ENCODE measurements around the gene PFKFB4. TPM values are rescaled to one million over a fixed set of nuclear protein-coding genes. Genes with fewer than 3 reads are reported as not detected.

PFKFB4 gene
- total and polyA plus RNA-seq, 10 of the 15 experiments (the other 5 are each of a cell fraction or from before 2014, with no cell fraction given): 0.37 to 89.1 (median 5.2) TPM

GRCh38 chr3:48568476-48568875, 11.9 kb upstream of the PFKFB4 start:
- no peak for ATAC-seq
- in situ Hi-C loops (cut with MboI): no loop called here

GRCh38 chr3:48567500-48567899, 10.9 kb upstream of the PFKFB4 start:
- ChIA-PET POLR2A (no interaction called here), CTCF (interaction anchor here (1.6 kb wide), 1 partner anchor 10 kb away, joined by 4 read pairs; no protein-coding TSS in a partner anchor), RAD21 (ENCODE audit: unreplicated experiment) (no interaction called here), SMC1A (ENCODE audit: uncharacterized antibody, unreplicated experiment) (no interaction called here)
- no peak for DNase-seq (ENCODE audit: low read depth, low spot score)
- Histone ChIP-seq H3K9ac (ENCODE audit: control insufficient read depth, insufficient read depth, low read length) (no peak overlapping the region), H3K4me3 (no peak overlapping the region), H2AFZ (ENCODE audit: control insufficient read depth, low read depth, low read length) (no peak overlapping the region), H3K27me3 (replicated peaks in 1 of 2; ENCODE audit: control insufficient read depth in 2 of 2, insufficient read depth in 2 of 2, low read length in 1 of 2) (no peaks in the 10 kb centered on the region), H3K27ac (ENCODE audit: control insufficient read depth, insufficient read depth) (no peak overlapping the region), H3K9me3 (replicated peaks; ENCODE audit: control insufficient read depth, insufficient read depth, low read length) (no peaks in the 10 kb centered on the region), H3K4me2 (ENCODE audit: control insufficient read depth, insufficient read depth) (no peak overlapping the region), H3K4me1 (ENCODE audit: control insufficient read depth, insufficient read depth, low read length) (no peaks in the 10 kb centered on the region), H4K20me1 (ENCODE audit: control insufficient read depth, insufficient read depth) (no peaks in the 10 kb centered on the region), H3K79me2 (ENCODE audit: control insufficient read depth, insufficient read depth, low read length) (no peaks in the 10 kb centered on the region), H3K36me3 (ENCODE audit: control insufficient read depth in 2 of 2, insufficient read depth in 2 of 2, low read length in 1 of 2) (no peaks in the 10 kb centered on the region)
- BruUV-seq (replicated peaks): no TSS peak
- ATAC-seq: no peak
- WGBS (ENCODE audit: insufficient coverage, insufficient replicate concordance, low lambda C conversion rate, missing lambda C conversion rate): 32% methylated on average over 11 of the region's 11 CpGs
- no peak for FAIRE-seq
- TF ChIP-seq TCF3 (IDR thresholded peaks at IDR 0.05; ENCODE audit: borderline replicate concordance, insufficient read depth, low read depth, low read length) (no peak), IRF4 (IDR thresholded peaks at IDR 0.05; ENCODE audit: low read depth, low read length) (no peak), CBX5 (IDR thresholded peaks at IDR 0.05; ENCODE audit: low read depth) (no peak)
- in situ Hi-C loops (cut with MboI) (no loop called here), intact Hi-C loops (cut with micrococcal nuclease; ENCODE audit: unreplicated experiment) (no loop called here)

More at GRCh38 chr3:48568476-48568875, 11.9 kb upstream of the PFKFB4 start:
- Histone ChIP-seq H3K36me3 (ENCODE audit: control insufficient read depth in 2 of 2, insufficient read depth in 2 of 2, low read length in 1 of 2) (no peaks in the 10 kb centered on the region), H3K9me3 (replicated peaks; ENCODE audit: control insufficient read depth, insufficient read depth, low read length) (no peaks in the 10 kb centered on the region), H3K4me2 (ENCODE audit: control insufficient read depth, insufficient read depth) (no peak overlapping the region), H3K4me1 (ENCODE audit: control insufficient read depth, insufficient read depth, low read length) (no peaks in the 10 kb centered on the region), H3K4me3 (no peak overlapping the region), H4K20me1 (ENCODE audit: control insufficient read depth, insufficient read depth) (no peaks in the 10 kb centered on the region), H3K27me3 (replicated peaks in 1 of 2; ENCODE audit: control insufficient read depth in 2 of 2, insufficient read depth in 2 of 2, low read length in 1 of 2) (no peaks in the 10 kb centered on the region), H2AFZ (ENCODE audit: control insufficient read depth, low read depth, low read length) (no peak overlapping the region), H3K79me2 (ENCODE audit: control insufficient read depth, insufficient read depth, low read length) (no peaks in the 10 kb centered on the region), H3K27ac (ENCODE audit: control insufficient read depth, insufficient read depth) (no peak overlapping the region), H3K9ac (ENCODE audit: control insufficient read depth, insufficient read depth, low read length) (no peak overlapping the region)
- FAIRE-seq (no peak), DNase-seq (ENCODE audit: low read depth, low spot score) (no peak)
- intact Hi-C loops (cut with micrococcal nuclease; ENCODE audit: unreplicated experiment): no loop called here
- RAD21 ChIA-PET (ENCODE audit: unreplicated experiment): no interaction called here
- POLR2A ChIA-PET: no interaction called here
- BruUV-seq (replicated peaks): no TSS peak
- CTCF ChIA-PET: no interaction called here
- 29% methylated on average over 7 of the region's 7 CpGs for WGBS (ENCODE audit: insufficient coverage, insufficient replicate concordance, low lambda C conversion rate, missing lambda C conversion rate)
- SMC1A ChIA-PET (ENCODE audit: uncharacterized antibody, unreplicated experiment): no interaction called here
- TF ChIP-seq HDAC2 (IDR thresholded peaks at IDR 0.05): no peak
- no peak for TF ChIP-seq RUNX3 (IDR thresholded peaks at IDR 0.05; ENCODE audit: low read length)
- no peak for TF ChIP-seq YBX1 (IDR thresholded peaks at IDR 0.05)
- TF ChIP-seq ZBED1 (IDR thresholded peaks at IDR 0.05; ENCODE audit: borderline replicate concordance): no peak
- no peak for TF ChIP-seq USF2 (IDR thresholded peaks at IDR 0.05; ENCODE audit: borderline replicate concordance, low read depth, low read length)
- no peak for TF ChIP-seq JUND (IDR thresholded peaks at IDR 0.05; ENCODE audit: low read depth, low read length)
- no peak for TF ChIP-seq SMAD1 (IDR thresholded peaks at IDR 0.05; ENCODE audit: low read depth, partially characterized antibody)
- no peak for TF ChIP-seq EED (IDR thresholded peaks at IDR 0.05; ENCODE audit: low read depth)
